ENCODE results near the gene CDH7.

CDH7 gene

DNA sequence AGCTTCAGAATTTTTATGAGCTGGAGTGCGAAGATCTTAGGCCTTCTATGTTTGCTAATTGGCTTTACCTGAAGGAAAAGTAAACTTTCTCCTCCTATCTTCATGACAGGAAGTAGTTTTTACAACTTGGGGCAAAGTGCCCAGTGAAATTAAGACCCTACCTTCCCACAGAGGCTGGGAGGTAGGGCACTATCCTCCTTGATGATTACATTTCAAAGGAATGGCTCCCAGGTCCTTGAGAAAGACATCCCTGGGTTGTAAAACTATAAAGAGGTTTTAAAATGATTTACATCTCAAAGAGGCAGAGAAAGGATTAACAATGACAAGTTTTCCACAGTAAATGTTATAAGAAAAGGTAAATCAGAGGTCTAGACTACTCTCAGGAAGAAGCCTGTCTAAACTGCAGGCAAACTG lies 155.8 kb downstream of the CDH7 start:
- DNase-seq (ENCODE audit: low read depth in 1 of 2, low spot score in 1 of 2): no peak

- no peak for DNase-seq (ENCODE audit: low read depth in 1 of 2, low spot score in 1 of 2)
Observed at GRCh38 chr18:65907281-65907680, 156.5 kb downstream of the CDH7 start.

DNA sequence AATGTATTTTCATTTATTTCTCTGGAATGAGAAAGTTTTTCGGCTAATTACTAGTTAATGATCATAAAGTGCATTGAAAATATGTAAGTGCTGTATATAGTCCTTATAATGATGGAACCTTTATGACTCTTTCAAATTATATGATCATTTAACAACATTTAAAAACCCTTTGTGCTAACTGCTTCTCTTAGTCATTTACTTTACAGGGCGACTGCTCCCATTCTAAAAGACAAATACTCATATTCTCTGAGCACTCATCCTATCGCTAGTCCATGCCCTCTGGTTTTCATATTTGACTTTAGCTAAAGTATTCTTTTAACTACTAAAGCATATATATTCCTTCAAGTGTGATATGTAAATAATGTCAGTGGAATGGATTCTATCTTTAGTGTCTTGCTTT lies 168.2 kb downstream of the CDH7 start:
- no peak for DNase-seq (ENCODE audit: low read depth in 1 of 2, low spot score in 1 of 2)

DNA sequence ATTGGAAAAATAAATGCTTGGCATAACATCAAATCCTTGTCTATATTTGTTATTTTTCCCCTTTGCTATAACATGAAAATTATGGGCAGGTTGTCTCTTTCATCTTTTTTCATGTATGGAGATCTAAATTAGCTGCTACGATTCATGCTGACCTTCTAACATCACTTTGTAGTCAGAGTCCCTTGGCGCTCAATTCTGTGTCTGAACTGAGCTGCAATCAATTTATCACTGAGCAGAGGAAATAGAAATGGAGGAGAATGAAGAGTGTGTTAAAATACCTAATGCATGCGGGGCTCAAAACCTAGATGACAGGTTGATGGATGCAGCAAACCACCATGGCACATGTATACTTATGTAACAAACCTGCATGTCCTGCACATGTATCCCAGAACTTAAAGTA lies 168.9 kb downstream of the CDH7 start:
- DNase-seq (ENCODE audit: low read depth in 1 of 2, low spot score in 1 of 2): no peak

- DNase-seq (ENCODE audit: low read depth in 1 of 2, low spot score in 1 of 2): no peak
Observed at GRCh38 chr18:65922103-65922502, 171.3 kb downstream of the CDH7 start.

- DNase-seq (ENCODE audit: low read depth in 1 of 2, low spot score in 1 of 2): no peak
Observed at GRCh38 chr18:65924904-65925303, 174.1 kb downstream of the CDH7 start.

GRCh38 chr18:65934874-65935273 lies 184.1 kb downstream of the CDH7 start:
- no peak for DNase-seq (ENCODE audit: low read depth in 1 of 2, low spot score in 1 of 2)

- DNase-seq (ENCODE audit: low read depth in 1 of 2, low spot score in 1 of 2): no peak
Observed at GRCh38 chr18:65936678-65937077, 185.9 kb downstream of the CDH7 start.

GRCh38 chr18:65937180-65937579 lies 186.4 kb downstream of the CDH7 start:
- DNase-seq (ENCODE audit: low read depth in 1 of 2, low spot score in 1 of 2): no peak

DNA sequence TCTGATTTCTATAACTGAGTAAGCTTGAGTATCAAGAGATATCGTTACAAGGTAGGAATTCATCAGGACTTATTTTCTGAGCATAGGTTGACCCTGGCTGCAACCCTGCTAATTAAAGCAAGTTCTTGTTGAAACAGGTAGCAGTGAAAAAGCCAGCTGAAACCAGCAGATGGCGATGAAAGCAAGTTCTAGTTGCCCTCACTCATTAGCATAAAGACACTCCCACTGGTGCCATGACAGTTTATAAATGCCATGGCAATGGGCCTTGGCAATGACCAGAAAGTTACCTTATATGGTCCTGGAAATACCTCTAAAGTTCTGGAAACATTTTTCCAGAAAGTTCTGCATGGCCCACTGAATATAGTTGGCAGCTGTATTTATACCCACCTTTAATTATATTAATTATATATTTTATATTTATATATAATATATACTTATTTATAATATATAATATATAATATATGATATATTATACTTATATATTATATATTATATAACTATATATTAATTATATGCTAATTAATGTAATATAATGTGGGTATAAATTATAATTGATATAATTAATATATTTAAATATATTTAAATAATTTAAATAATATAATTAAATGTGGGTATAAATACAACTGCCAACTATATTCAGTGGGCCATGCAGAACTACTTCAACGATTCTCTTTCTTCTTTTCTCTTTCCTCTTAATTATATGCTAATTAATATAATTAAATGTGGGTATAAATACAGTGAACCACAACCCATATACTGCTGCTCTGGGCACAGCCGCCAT lies 188.0 kb downstream of the CDH7 start:
- no peak for DNase-seq (ENCODE audit: low read depth in 1 of 2, low spot score in 1 of 2)
